Measurements from ENCODE around the gene PLAAT5. TPM values are rescaled to one million over a fixed set of nuclear protein-coding genes. Genes with fewer than 3 reads are reported as not detected.

The PLAAT5 gene
- polyA plus RNA-seq, 1 experiment = not detected

- ChIA-PET CTCF (no interaction called here), POLR2A (no interaction called here)
- Histone ChIP-seq H3K27ac (ENCODE audit: low read depth, low read length) (no peak overlapping the region), H3K27me3 (ENCODE audit: control insufficient read depth, insufficient read depth, low read length) (no peaks in the 10 kb centered on the region), H3K9me3 (ENCODE audit: control insufficient read depth, insufficient read depth, low read length) (no peaks in the 10 kb centered on the region), H3K4me3 (ENCODE audit: low read depth, low read length) (no peak overlapping the region)
- no peak for DNase-seq (ENCODE audit: low read depth, low spot score)
- TF ChIP-seq, protein P1, sequence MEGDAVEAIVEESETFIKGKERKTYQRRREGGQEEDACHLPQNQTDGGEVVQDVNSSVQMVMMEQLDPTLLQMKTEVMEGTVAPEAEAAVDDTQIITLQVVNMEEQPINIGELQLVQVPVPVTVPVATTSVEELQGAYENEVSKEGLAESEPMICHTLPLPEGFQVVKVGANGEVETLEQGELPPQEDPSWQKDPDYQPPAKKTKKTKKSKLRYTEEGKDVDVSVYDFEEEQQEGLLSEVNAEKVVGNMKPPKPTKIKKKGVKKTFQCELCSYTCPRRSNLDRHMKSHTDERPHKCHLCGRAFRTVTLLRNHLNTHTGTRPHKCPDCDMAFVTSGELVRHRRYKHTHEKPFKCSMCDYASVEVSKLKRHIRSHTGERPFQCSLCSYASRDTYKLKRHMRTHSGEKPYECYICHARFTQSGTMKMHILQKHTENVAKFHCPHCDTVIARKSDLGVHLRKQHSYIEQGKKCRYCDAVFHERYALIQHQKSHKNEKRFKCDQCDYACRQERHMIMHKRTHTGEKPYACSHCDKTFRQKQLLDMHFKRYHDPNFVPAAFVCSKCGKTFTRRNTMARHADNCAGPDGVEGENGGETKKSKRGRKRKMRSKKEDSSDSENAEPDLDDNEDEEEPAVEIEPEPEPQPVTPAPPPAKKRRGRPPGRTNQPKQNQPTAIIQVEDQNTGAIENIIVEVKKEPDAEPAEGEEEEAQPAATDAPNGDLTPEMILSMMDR (IDR thresholded peaks at IDR 0.05; ENCODE audit: low read depth, low read length) = no peak
These were observed 62.9 kb downstream of the PLAAT5 start for GRCh38 chr11:63427971-63428508.

DNA sequence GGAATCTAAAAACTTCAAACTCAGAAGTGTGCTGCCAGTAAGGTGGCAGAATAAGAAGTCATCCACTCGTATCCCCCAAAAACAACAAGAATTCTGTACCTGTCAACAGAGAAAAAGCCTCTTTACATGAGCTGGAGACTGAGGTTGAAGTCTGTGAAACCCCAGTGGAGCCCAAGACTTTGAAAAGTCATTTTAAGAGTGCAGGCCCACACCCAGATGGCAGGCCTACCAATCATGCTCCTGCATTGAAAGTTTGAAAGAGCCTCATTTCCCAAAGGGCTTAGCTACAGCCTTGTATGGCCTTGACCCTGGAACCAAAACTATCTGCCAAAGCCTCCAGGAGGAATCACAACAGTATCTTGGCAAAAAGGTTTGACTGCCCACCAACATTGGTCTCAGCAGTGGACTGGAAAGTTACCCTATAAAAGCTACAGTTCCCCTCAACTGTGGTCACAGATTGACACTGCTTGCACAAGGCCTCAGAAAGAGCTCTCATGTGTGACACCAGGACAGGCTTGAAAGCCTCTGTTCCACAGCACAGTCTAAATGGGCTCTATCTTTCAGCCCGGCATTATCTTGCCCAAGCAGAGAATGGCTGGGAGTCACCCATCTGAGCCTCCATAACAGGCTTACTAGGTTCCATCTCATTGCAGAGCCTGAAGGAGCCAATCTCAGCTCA, 73.7 kb downstream of the PLAAT5 start:
- CTCF ChIA-PET = no interaction called here
- DNase-seq (ENCODE audit: low read depth, low spot score) = no peak
- POLR2A ChIA-PET = no interaction called here
- H3K27me3 ChIP-seq (ENCODE audit: control insufficient read depth, insufficient read depth, low read length) = no peaks in the 10 kb centered on the region
- no peaks in the 10 kb centered on the region for H3K9me3 ChIP-seq (ENCODE audit: control insufficient read depth, insufficient read depth, low read length)
- no peak overlapping the region for H3K27ac ChIP-seq (ENCODE audit: low read depth, low read length)
- H3K4me3 ChIP-seq (ENCODE audit: low read depth, low read length) = no peak overlapping the region
- TF ChIP-seq, protein P1 (IDR thresholded peaks at IDR 0.05; ENCODE audit: low read depth, low read length) = no peak

Other genes starting within 250 kb of the PLAAT5 start
- gene SLC22A25, start 247.6 kb downstream of the PLAAT5 start, polyA plus RNA-seq (2011; rRNA removed) = not detected in 2 replicates
- gene SLC22A9, start 121.4 kb downstream of the PLAAT5 start, polyA plus RNA-seq (2011; rRNA removed) = not detected in 2 replicates
- not detected in 2 replicates for gene LGALS12, start 14.9 kb upstream of the PLAAT5 start, polyA plus RNA-seq (2011; rRNA removed)
- 3.5 and 4.7 TPM in 2 replicates for gene PLAAT4, start 45.6 kb upstream of the PLAAT5 start, polyA plus RNA-seq (2011; rRNA removed)
- not detected in 2 replicates for gene PLAAT2, start 72.2 kb upstream of the PLAAT5 start, polyA plus RNA-seq (2011; rRNA removed)
- gene PLAAT3, start 123.3 kb upstream of the PLAAT5 start, polyA plus RNA-seq (2011; rRNA removed) = 8.1 and 11.6 TPM in 2 replicates
- gene ATL3, start 180.2 kb upstream of the PLAAT5 start, polyA plus RNA-seq (2011; rRNA removed) = 41.1 and 52.3 TPM in 2 replicates
- gene RTN3, start 190.3 kb upstream of the PLAAT5 start, polyA plus RNA-seq (2011; rRNA removed) = 161 and 213 TPM in 2 replicates